SK-N-MC (cell line): ENCODE data around the gene SIPA1L3.

Experiments
- EZH2 ChIP-seq: fragments of 200-600 bp; sonication (generic); IDR thresholded peaks from one replicate; pipeline ENCODE4 v1.6.1; 2017; ENCODE audit warnings: antibody characterized with exemption
- FOXP2 ChIP-seq: optimal IDR thresholded peaks from 2 replicates; pipeline ENCODE3; 2011; ENCODE audit warnings: mild to moderate bottlenecking, moderate library complexity; ENCODE audit not compliant: insufficient read depth; ENCODE audit errors: extremely low read length, control extremely low read depth
- POLR2AphosphoS5 ChIP-seq: IDR thresholded peaks from 2 replicates; pipeline ENCODE4 v1.6.1; 2012; ENCODE audit warnings: mild to moderate bottlenecking, low read depth, low read length, borderline replicate concordance

GRCh38 chr19:37954421-37954874 is 47.4 kb downstream of the SIPA1L3 start:
- TF ChIP-seq POLR2AphosphoS5, result no peak
- no peak for TF ChIP-seq EZH2
- no peak for TF ChIP-seq FOXP2
